GM23338 (cell line): ENCODE data around the gene CLEC2B. TPM values are rescaled to one million over a fixed set of nuclear protein-coding genes. Genes with fewer than 3 reads are reported as not detected.
A peak's percentile ranks its signal among the peaks of the same experiment; 100 is the strongest.

Experiments
- ATAC-seq: fragments of 200-7000 bp; cut with Tn5 transposase; 3 replicates; pipeline ENCODE4 v1.9.1; 2020
- DNase-seq: peaks from one replicate; pipeline ENCODE4 v3.0.0-alpha.2; 2015; ENCODE audit warnings: low spot score
- H2AFZ ChIP-seq: fragments of 200-600 bp; sonication (generic); 2 replicates; pipeline ENCODE4 v1.8.0; 2016; ENCODE audit warnings: antibody characterized with exemption, mild to moderate bottlenecking, moderate library complexity
- H3F3A ChIP-seq: fragments of 200-600 bp; sonication (generic); replicated peaks from 2 replicates; pipeline ENCODE4 v1.8.0; 2017; ENCODE audit warnings: antibody characterized with exemption, mixed run types, low read depth
- H3K27ac ChIP-seq: fragments of 200-600 bp; sonication (generic); 2 replicates; pipeline ENCODE4 v1.6.1; 2016; ENCODE audit warnings: low read depth
- H3K27me3 ChIP-seq: fragments of 200-600 bp; sonication (generic); 2 replicates; pipeline ENCODE4 v1.8.0; 2016; ENCODE audit warnings: mild to moderate bottlenecking, mixed run types, moderate library complexity; ENCODE audit not compliant: insufficient read depth
- H3K36me3 ChIP-seq: fragments of 200-600 bp; sonication (generic); 2 replicates; pipeline ENCODE4 v1.8.0; 2016; ENCODE audit warnings: mild to moderate bottlenecking; ENCODE audit not compliant: insufficient read depth
- H3K4me1 ChIP-seq: fragments of 200-600 bp; sonication (generic); 2 replicates; pipeline ENCODE4 v1.8.0; 2016; ENCODE audit warnings: mild to moderate bottlenecking, moderate library complexity; ENCODE audit not compliant: insufficient read depth
- H3K4me2 ChIP-seq: fragments of 200-600 bp; sonication (generic); 2 replicates; pipeline ENCODE4 v1.7.1; 2017; ENCODE audit warnings: mixed run types
- H3K4me3 ChIP-seq: fragments of 200-600 bp; sonication (generic); 2 replicates; pipeline ENCODE4 v1.6.1; 2016; ENCODE audit warnings: mixed run types
- H3K79me2 ChIP-seq: fragments of 200-600 bp; sonication (generic); replicated peaks from 2 replicates; pipeline ENCODE4 v1.8.0; 2017; ENCODE audit warnings: mild to moderate bottlenecking; ENCODE audit not compliant: insufficient read depth
- H3K9me2 ChIP-seq: fragments of 200-600 bp; sonication (generic); 2 replicates; pipeline ENCODE4 v1.8.0; 2017; ENCODE audit not compliant: insufficient read depth
- H4K20me1 ChIP-seq: fragments of 200-600 bp; sonication (generic); replicated peaks from 2 replicates; pipeline ENCODE4 v1.8.0; 2017; ENCODE audit warnings: mild to moderate bottlenecking; ENCODE audit not compliant: insufficient read depth
- H3K27ac Mint-ChIP-seq: 2 replicates; pipeline ENCODE4 v1.8.0; 2020; ENCODE audit warnings: inconsistent platforms, mild to moderate bottlenecking, moderate library complexity, mixed read lengths
- H3K27me3 Mint-ChIP-seq: 3 replicates; pipeline ENCODE4 v1.8.0; 2022; ENCODE audit warnings: low read depth, mild to moderate bottlenecking, moderate library complexity, mixed read lengths, inconsistent platforms; ENCODE audit not compliant: insufficient read depth, poor library complexity
- H3K36me3 Mint-ChIP-seq: 3 replicates; pipeline ENCODE4 v1.8.0; 2021; ENCODE audit warnings: low read depth, mild to moderate bottlenecking, inconsistent platforms, moderate library complexity, mixed read lengths
- H3K4me1 Mint-ChIP-seq: 3 replicates; pipeline ENCODE4 v1.8.0; 2020; ENCODE audit warnings: mild to moderate bottlenecking, inconsistent platforms, mixed read lengths
- H3K4me3 Mint-ChIP-seq: 3 replicates; pipeline ENCODE4 v1.8.0; 2021; ENCODE audit warnings: moderate library complexity, mild to moderate bottlenecking, inconsistent platforms, mixed read lengths
- H3K9me3 Mint-ChIP-seq: 3 replicates; pipeline ENCODE4 v1.8.0; 2020; ENCODE audit warnings: moderate library complexity, mild to moderate bottlenecking, inconsistent platforms, mixed read lengths
- CREB1 ChIP-seq: fragments of 250-450 bp; sonication (Bioruptor Pico); IDR thresholded peaks from 2 replicates; pipeline ENCODE4 v1.5.0; 2020; ENCODE audit warnings: low read depth, mild to moderate bottlenecking, moderate library complexity
- CTCF ChIP-seq, 2 experiments: fragments of 200-600 bp in 1 of 2; sonication (generic) in 1 of 2; conservative IDR thresholded peaks; 2 replicates each; pipeline versions ENCODE4 v1.5.1 to v1.6.1; 2016 to 2017; ENCODE audit warnings: antibody characterized with exemption in 2 of 2, low read depth in 2 of 2, mild to moderate bottlenecking in 2 of 2, moderate library complexity in 1 of 2
- ETS1 ChIP-seq: IDR thresholded peaks from 2 replicates; pipeline ENCODE4 v1.6.1; 2016; ENCODE audit warnings: antibody characterized with exemption
- EZH2 ChIP-seq: fragments of 200-600 bp; sonication (generic); IDR thresholded peaks from one replicate; pipeline ENCODE4 v1.8.0; 2017; ENCODE audit warnings: antibody characterized with exemption, mild to moderate bottlenecking, low read depth; ENCODE audit not compliant: unreplicated experiment
- EZH2phosphoT487 ChIP-seq: fragments of 200-600 bp; sonication (generic); IDR thresholded peaks from one replicate; pipeline ENCODE4 v1.8.1; 2018; ENCODE audit warnings: antibody characterized with exemption; ENCODE audit not compliant: unreplicated experiment
- JUNB ChIP-seq: IDR thresholded peaks from one replicate; pipeline ENCODE4 v1.6.1; 2016; ENCODE audit warnings: antibody characterized with exemption; ENCODE audit not compliant: unreplicated experiment
- NANOG ChIP-seq: IDR thresholded peaks from 2 replicates; pipeline ENCODE4 v1.6.1; 2016; ENCODE audit warnings: antibody characterized with exemption, borderline replicate concordance
- POLR2AphosphoS5 ChIP-seq: IDR thresholded peaks from 2 replicates; pipeline ENCODE4 v1.6.1; 2016; ENCODE audit warnings: antibody characterized with exemption, low read depth
- STAT1 ChIP-seq: IDR thresholded peaks from one replicate; pipeline ENCODE4 v1.6.1; 2016; ENCODE audit warnings: antibody characterized with exemption; ENCODE audit not compliant: unreplicated experiment
- ZNF114 ChIP-seq: fragments of 250-450 bp; sonication (Bioruptor Pico); IDR thresholded peaks from 2 replicates; pipeline ENCODE4 v1.5.0; 2020; ENCODE audit warnings: mild to moderate bottlenecking, moderate library complexity
- ZNF331 ChIP-seq: fragments of 250-450 bp; sonication (Bioruptor Pico); IDR thresholded peaks from 2 replicates; pipeline ENCODE4 v1.5.0; 2020; ENCODE audit warnings: low read depth, mild to moderate bottlenecking, moderate library complexity
- polyA plus RNA-seq: library from polyadenylated mRNA; unstranded; fragments of >200 nt; fragmentation: Nextera tagmentation; extraction: Ambion mirVana; gene quantifications from 2 replicates; pipeline ENCODE4 v1.2.1, GENCODE V29; 2016
- total RNA-seq: library from RNA; depleted of rRNA; stranded (reverse); fragments of >200 nt; shearing (Covaris generic); gene quantifications from 2 replicates; pipeline ENCODE4 v1.2.3, GENCODE V29; 2014
- TF ChIP-seq, protein P1 (sequence below): IDR thresholded peaks from one replicate; pipeline ENCODE4 v1.6.1; 2018; ENCODE audit warnings: antibody characterized with exemption; ENCODE audit not compliant: unreplicated experiment

Gene CLEC2B
- total and polyA plus RNA-seq, 2 experiments from 2014 or later: not detected

- TF ChIP-seq NANOG (no peak), EZH2 (no peak), ZNF114 (CRISPR knock-in tag) (no peak), STAT1 (no peak), ZNF331 (CRISPR knock-in tag) (no peak)
- no peaks in the 10 kb centered on the region for H3K27me3 ChIP-seq
- peaks cover 9% of the 10 kb centered on the region; the same call in 1 of the 2 replicates for H3K4me1 ChIP-seq
- ATAC-seq: no peak
- no peak for DNase-seq
- no peaks in the 10 kb centered on the region for H3K36me3 Mint-ChIP-seq
- no peak overlapping the region for H3K27ac Mint-ChIP-seq
- H3K79me2 ChIP-seq: no peaks in the 10 kb centered on the region
- H3K9me3 Mint-ChIP-seq: no peaks in the 10 kb centered on the region
- H3K4me3 ChIP-seq: no peak overlapping the region
- no peak overlapping the region for H3K4me3 Mint-ChIP-seq
- H4K20me1 ChIP-seq: no peaks in the 10 kb centered on the region
- H3F3A ChIP-seq: no peaks in the 10 kb centered on the region
- H2AFZ ChIP-seq: no peak overlapping the region
- H3K9me2 ChIP-seq: no peaks in the 10 kb centered on the region
- H3K4me2 ChIP-seq: no peak overlapping the region
- peaks cover 14% of the 10 kb centered on the region for H3K4me1 Mint-ChIP-seq
- no peaks in the 10 kb centered on the region for H3K27me3 Mint-ChIP-seq
- no peak overlapping the region for H3K27ac ChIP-seq
- no peaks in the 10 kb centered on the region for H3K36me3 ChIP-seq
Measured at GRCh38 chr12:9858135-9858534, 11.0 kb downstream of the CLEC2B start.

- Histone ChIP-seq H2AFZ (peak overlapping the region; percentile 82; the same call in 1 of the 2 replicates), H4K20me1 (no peaks in the 10 kb centered on the region), H3K79me2 (no peaks in the 10 kb centered on the region), H3K4me3 (no peak overlapping the region), H3K4me2 (peak overlapping the region; percentile 6; the same call in 1 of the 2 replicates), H3K27ac (no peak overlapping the region), H3F3A (no peaks in the 10 kb centered on the region), H3K36me3 (no peaks in the 10 kb centered on the region), H3K9me2 (no peaks in the 10 kb centered on the region), H3K4me1 (peaks cover 9% of the 10 kb centered on the region; the same call in 1 of the 2 replicates), H3K27me3 (no peaks in the 10 kb centered on the region)
- Mint-ChIP-seq H3K27me3 (no peaks in the 10 kb centered on the region), H3K4me1 (peaks cover 24% of the 10 kb centered on the region), H3K27ac (no peak overlapping the region), H3K4me3 (no peak overlapping the region), H3K9me3 (no peaks in the 10 kb centered on the region), H3K36me3 (no peaks in the 10 kb centered on the region)
- ATAC-seq (no peak), DNase-seq (no peak)
- TF ChIP-seq POLR2AphosphoS5 (no peak), ZNF114 (CRISPR knock-in tag) (no peak), ETS1 (no peak), CTCF (conservative IDR thresholded peaks at IDR 0.05; ENCODE audit: low read depth in 2 of 2) (no peak), ZNF331 (CRISPR knock-in tag) (no peak), EZH2phosphoT487 (no peak), STAT1 (no peak), CREB1 (no peak), NANOG (no peak), JUNB (no peak)
- TF ChIP-seq, protein P1, sequence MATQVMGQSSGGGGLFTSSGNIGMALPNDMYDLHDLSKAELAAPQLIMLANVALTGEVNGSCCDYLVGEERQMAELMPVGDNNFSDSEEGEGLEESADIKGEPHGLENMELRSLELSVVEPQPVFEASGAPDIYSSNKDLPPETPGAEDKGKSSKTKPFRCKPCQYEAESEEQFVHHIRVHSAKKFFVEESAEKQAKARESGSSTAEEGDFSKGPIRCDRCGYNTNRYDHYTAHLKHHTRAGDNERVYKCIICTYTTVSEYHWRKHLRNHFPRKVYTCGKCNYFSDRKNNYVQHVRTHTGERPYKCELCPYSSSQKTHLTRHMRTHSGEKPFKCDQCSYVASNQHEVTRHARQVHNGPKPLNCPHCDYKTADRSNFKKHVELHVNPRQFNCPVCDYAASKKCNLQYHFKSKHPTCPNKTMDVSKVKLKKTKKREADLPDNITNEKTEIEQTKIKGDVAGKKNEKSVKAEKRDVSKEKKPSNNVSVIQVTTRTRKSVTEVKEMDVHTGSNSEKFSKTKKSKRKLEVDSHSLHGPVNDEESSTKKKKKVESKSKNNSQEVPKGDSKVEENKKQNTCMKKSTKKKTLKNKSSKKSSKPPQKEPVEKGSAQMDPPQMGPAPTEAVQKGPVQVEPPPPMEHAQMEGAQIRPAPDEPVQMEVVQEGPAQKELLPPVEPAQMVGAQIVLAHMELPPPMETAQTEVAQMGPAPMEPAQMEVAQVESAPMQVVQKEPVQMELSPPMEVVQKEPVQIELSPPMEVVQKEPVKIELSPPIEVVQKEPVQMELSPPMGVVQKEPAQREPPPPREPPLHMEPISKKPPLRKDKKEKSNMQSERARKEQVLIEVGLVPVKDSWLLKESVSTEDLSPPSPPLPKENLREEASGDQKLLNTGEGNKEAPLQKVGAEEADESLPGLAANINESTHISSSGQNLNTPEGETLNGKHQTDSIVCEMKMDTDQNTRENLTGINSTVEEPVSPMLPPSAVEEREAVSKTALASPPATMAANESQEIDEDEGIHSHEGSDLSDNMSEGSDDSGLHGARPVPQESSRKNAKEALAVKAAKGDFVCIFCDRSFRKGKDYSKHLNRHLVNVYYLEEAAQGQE: no peak
Measured at GRCh38 chr12:9856894-9857293, 12.3 kb downstream of the CLEC2B start.
